Kidney (tissue), 14 donors: ENCODE data around the gene MARCKSL1. TPM values are rescaled to one million over a fixed set of nuclear protein-coding genes. Genes with fewer than 3 reads are reported as not detected.

ENCODE experiments used
- DNase-seq, 5 donors: peaks; one replicate each; pipeline ENCODE4 v3.0.0-alpha.2; 2013 to 2020
- FAIRE-seq: peaks from 2 replicates; lab custom pipeline; 2012; peaks lifted over from hg19 to GRCh38; lab: Jason Lieb, UNC
- H3K27ac ChIP-seq, 2 donors: one replicate each; pipeline ENCODE4 v1.7.0; 2013; ENCODE audit warnings: low read depth in 2 of 2, low read length in 2 of 2, inconsistent platforms in 1 of 2
- H3K27me3 ChIP-seq: one replicate; pipeline ENCODE4 v1.7.1; 2013; ENCODE audit warnings: low read length, inconsistent platforms; ENCODE audit not compliant: control insufficient read depth, insufficient read depth
- H3K36me3 ChIP-seq, 3 donors: one replicate each; pipeline versions ENCODE4 v1.7.0 to v1.7.1; 2013; ENCODE audit warnings: low read length in 3 of 3, control low read depth in 1 of 3, inconsistent platforms in 1 of 3; ENCODE audit not compliant: insufficient read depth in 3 of 3, control insufficient read depth in 2 of 3
- H3K4me1 ChIP-seq, 3 donors: one replicate each; pipeline versions ENCODE4 v1.7.0 to v1.7.1; 2013; ENCODE audit warnings: low read length in 3 of 3, inconsistent platforms in 1 of 3, low read depth in 1 of 3; ENCODE audit not compliant: control insufficient read depth in 2 of 3, insufficient read depth in 2 of 3
- H3K4me3 ChIP-seq, 3 donors: one replicate each; pipeline versions ENCODE4 v1.7.0 to v1.8.1; 2013; ENCODE audit warnings: low read length in 3 of 3, control low read depth in 1 of 3, inconsistent platforms in 1 of 3
- H3K9ac ChIP-seq, 3 donors: one replicate each; pipeline versions ENCODE4 v1.7.0 to v1.7.1; 2013; ENCODE audit warnings: low read length in 3 of 3, control low read depth in 1 of 3, inconsistent platforms in 1 of 3
- H3K9me3 ChIP-seq, 3 donors: one replicate each; pipeline versions ENCODE4 v1.7.0 to v1.7.1; 2013; ENCODE audit warnings: low read length in 3 of 3, control low read depth in 1 of 3, inconsistent platforms in 1 of 3; ENCODE audit not compliant: control insufficient read depth in 2 of 3, insufficient read depth in 1 of 3
- CTCF ChIP-seq: IDR thresholded peaks from 3 replicates; pipeline ENCODE4 v1.5.1; 2012; ENCODE audit warnings: mild to moderate bottlenecking, moderate library complexity, borderline replicate concordance; ENCODE audit not compliant: insufficient read depth; ENCODE audit errors: extremely low read depth
- intact Hi-C: fragments of 100-400 bp; cut with DNase I; formaldehyde crosslinking; loops from one replicate; pipeline ENCODE4 v1.11.1; 2022
- polyA plus RNA-seq: library from polyadenylated mRNA; stranded (reverse); fragments of 350-450 nt; fragmentation: Illumina TruSeq; extraction: RNeasy Lipid Tissue Mini Kit (QIAGEN cat#74804); gene quantifications from one replicate; pipeline ENCODE4 v1.2.3, GENCODE V29; 2014; ENCODE audit warnings: low read depth, low replicate concordance; ENCODE audit not compliant: insufficient read depth
- total RNA-seq: library from RNA; stranded (reverse); fragmentation: NEBNext Ultra II Directional; extraction: Animal tissue kit (Norgen Biotek cat#: 25700); gene quantifications from one replicate; pipeline ENCODE4 v1.2.1, GENCODE V29; 2021
- donor health status: control.
- donor health status: control.
- donor health status: control.
- donor health status: control.
- donor health status: control.
- donor health status: DM: yes; HTN: yes; CAD: no.
- donor health status: Normal renal cell carcinoma (clear cell type).

MARCKSL1 gene
- total and polyA plus RNA-seq, 2 donors from 2014 or later: 29.8 to 58.6 TPM

DNA sequence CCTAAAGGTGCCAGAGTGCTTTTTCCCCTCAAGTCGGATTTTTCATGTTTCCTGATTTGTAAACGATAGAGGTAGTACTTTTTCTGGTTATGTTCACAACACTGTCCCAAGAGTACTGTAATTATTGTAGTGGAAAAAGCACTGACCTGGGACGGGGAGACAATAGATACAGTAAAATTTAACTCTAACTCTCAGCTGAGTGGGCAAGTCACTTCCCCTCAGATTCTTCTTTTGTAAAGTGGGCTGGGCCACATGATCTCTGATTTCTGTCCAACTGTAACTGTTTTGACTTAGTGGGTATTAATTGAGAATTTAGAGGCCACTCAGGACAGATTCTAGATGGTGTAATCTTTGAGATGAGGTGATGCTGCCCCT is 19.1 kb downstream of the MARCKSL1 start:
- DNase-seq (no peak), FAIRE-seq (no peak)
- H3K9me3 ChIP-seq: no peaks in the 10 kb centered on the region
- peaks cover 0 to 14% (median 12%) of the 10 kb centered on the region in 3 donors for H3K36me3 ChIP-seq
- no peaks in the 10 kb centered on the region for H3K27me3 ChIP-seq
- no peak overlapping the region for H3K27ac ChIP-seq
- no peak overlapping the region for H3K9ac ChIP-seq
- no peak overlapping the region for H3K4me3 ChIP-seq
- intact Hi-C loops: no loop called here
- peaks cover 0 to 2% (median 0%) of the 10 kb centered on the region in 3 donors for H3K4me1 ChIP-seq
- TF ChIP-seq CTCF: no peak

DNA sequence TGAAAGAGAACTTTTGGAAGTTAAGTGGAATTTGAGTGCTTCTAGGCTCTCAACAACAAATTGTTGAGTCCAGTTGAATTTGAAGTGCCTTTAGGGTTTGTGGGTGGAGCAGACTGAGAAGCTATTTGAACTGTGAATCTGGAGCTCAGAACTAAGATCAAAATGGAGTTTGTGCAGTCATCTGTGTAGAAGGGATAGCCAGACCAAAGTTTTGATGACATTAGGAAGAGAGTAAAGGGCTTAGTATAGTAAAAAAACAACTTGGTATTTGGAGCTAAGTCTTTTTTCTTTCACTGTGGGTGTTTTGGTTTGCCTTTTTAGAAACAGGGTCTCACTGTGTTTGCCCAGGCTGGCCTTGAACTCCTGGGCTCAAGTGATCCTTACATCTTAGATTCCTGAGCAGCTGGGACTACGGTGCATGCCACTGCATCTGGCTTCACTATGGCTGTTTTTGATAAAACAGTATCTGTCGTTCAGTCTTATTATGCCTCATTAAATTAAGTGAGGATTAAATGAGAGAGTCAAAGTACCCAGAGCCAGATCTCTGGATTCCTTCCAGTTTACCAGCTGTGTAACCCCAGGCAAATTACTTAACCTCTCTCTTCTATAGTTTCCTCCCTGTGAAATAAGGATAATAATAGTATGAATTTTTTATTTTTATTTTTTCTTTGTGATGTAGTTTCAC is 24.2 kb downstream of the MARCKSL1 start:
- no peaks in the 10 kb centered on the region for H3K27me3 ChIP-seq
- H3K4me3 ChIP-seq: no peak overlapping the region
- no peaks in the 10 kb centered on the region for H3K9me3 ChIP-seq
- FAIRE-seq (no peak), DNase-seq (peak in 1 of 5 donors; percentile 19)
- no peak overlapping the region for H3K27ac ChIP-seq
- peaks cover 0 to 4% (median 3%) of the 10 kb centered on the region in 3 donors for H3K36me3 ChIP-seq
- no peak for TF ChIP-seq CTCF
- no peaks in the 10 kb centered on the region for H3K4me1 ChIP-seq
- intact Hi-C loops: no loop called here
- H3K9ac ChIP-seq: no peak overlapping the region

GRCh38 chr1:32309960-32310359 is 26.1 kb downstream of the MARCKSL1 start:
- TF ChIP-seq CTCF: no peak
- Histone ChIP-seq H3K4me1 (no peaks in the 10 kb centered on the region), H3K9me3 (no peaks in the 10 kb centered on the region), H3K4me3 (no peak overlapping the region), H3K27me3 (no peaks in the 10 kb centered on the region), H3K9ac (no peak overlapping the region), H3K36me3 (peaks cover 1 to 5% (median 4%) of the 10 kb centered on the region in 3 donors), H3K27ac (no peak overlapping the region)
- no peak for DNase-seq
- intact Hi-C loops: no loop called here
- FAIRE-seq: no peak
